ENCODE results near the gene TTC21A. TPM values are rescaled to one million over a fixed set of nuclear protein-coding genes. Genes with fewer than 3 reads are reported as not detected.

The TTC21A gene
- total and polyA plus RNA-seq, 2 experiments from 2014 or later: 1.8 to 2.0 TPM

GRCh38 chr3:39115870-39116269, 8.4 kb downstream of the TTC21A start:
- Histone ChIP-seq H4K20me1 (replicated peaks; ENCODE audit: insufficient read depth) (no peaks in the 10 kb centered on the region), H3K27me3 (ENCODE audit: insufficient read depth) (no peaks in the 10 kb centered on the region), H3K9me2 (ENCODE audit: insufficient read depth) (no peaks in the 10 kb centered on the region), H3K4me3 (no peak overlapping the region), H3K36me3 (ENCODE audit: insufficient read depth) (no peaks in the 10 kb centered on the region), H3K4me1 (ENCODE audit: insufficient read depth) (no peaks in the 10 kb centered on the region), H3F3A (replicated peaks; ENCODE audit: low read depth) (no peaks in the 10 kb centered on the region), H3K79me2 (replicated peaks; ENCODE audit: insufficient read depth) (no peaks in the 10 kb centered on the region), H2AFZ (no peak overlapping the region), H3K4me2 (no peak overlapping the region), H3K27ac (ENCODE audit: low read depth) (no peak overlapping the region)
- no peak overlapping the region for H3K27ac Mint-ChIP-seq
- no peaks in the 10 kb centered on the region for H3K36me3 Mint-ChIP-seq (ENCODE audit: low read depth)
- DNase-seq (ENCODE audit: low spot score) (no peak), ATAC-seq (no peak)
- no peaks in the 10 kb centered on the region for H3K27me3 Mint-ChIP-seq (ENCODE audit: insufficient read depth, low read depth, poor library complexity)
- H3K4me3 Mint-ChIP-seq: no peak overlapping the region
- no peaks in the 10 kb centered on the region; the same call in 2 of the 3 replicates for H3K9me3 Mint-ChIP-seq
- H3K4me1 Mint-ChIP-seq: no peaks in the 10 kb centered on the region; the same call in 2 of the 3 replicates
- TF ChIP-seq EZH2phosphoT487 (IDR thresholded peaks at IDR 0.05; ENCODE audit: unreplicated experiment): no peak
- no peak for TF ChIP-seq JUNB (IDR thresholded peaks at IDR 0.05; ENCODE audit: unreplicated experiment)
- TF ChIP-seq ZNF331 (CRISPR knock-in tag; IDR thresholded peaks at IDR 0.05; ENCODE audit: low read depth): no peak

- H3K9me2 ChIP-seq (ENCODE audit: insufficient read depth): no peaks in the 10 kb centered on the region
- H3K27ac ChIP-seq (ENCODE audit: low read depth): no peak overlapping the region
- no peaks in the 10 kb centered on the region for H3K79me2 ChIP-seq (replicated peaks; ENCODE audit: insufficient read depth)
- H2AFZ ChIP-seq: no peak overlapping the region
- ATAC-seq (no peak), DNase-seq (ENCODE audit: low spot score) (no peak)
- no peaks in the 10 kb centered on the region for H4K20me1 ChIP-seq (replicated peaks; ENCODE audit: insufficient read depth)
- no peaks in the 10 kb centered on the region; the same call in 2 of the 3 replicates for H3K36me3 Mint-ChIP-seq (ENCODE audit: low read depth)
- no peaks in the 10 kb centered on the region for H3F3A ChIP-seq (replicated peaks; ENCODE audit: low read depth)
- H3K4me3 Mint-ChIP-seq: no peak overlapping the region
- H3K9me3 Mint-ChIP-seq: no peaks in the 10 kb centered on the region
- no peak overlapping the region for H3K27ac Mint-ChIP-seq
- no peak for TF ChIP-seq ETS1 (IDR thresholded peaks at IDR 0.05)
- no peak for TF ChIP-seq CTCF (conservative IDR thresholded peaks at IDR 0.05; ENCODE audit: low read depth in 2 of 2)
- TF ChIP-seq NANOG (IDR thresholded peaks at IDR 0.05; ENCODE audit: borderline replicate concordance): no peak
- no peak for TF ChIP-seq ZNF462 (CRISPR knock-in tag; IDR thresholded peaks at IDR 0.05)
- TF ChIP-seq REST (IDR thresholded peaks at IDR 0.05; ENCODE audit: unreplicated experiment): no peak
- TF ChIP-seq EZH2phosphoT487 (IDR thresholded peaks at IDR 0.05; ENCODE audit: unreplicated experiment): no peak
- no peak for TF ChIP-seq ZNF331 (CRISPR knock-in tag; IDR thresholded peaks at IDR 0.05; ENCODE audit: low read depth)
- no peaks in the 10 kb centered on the region for H3K4me1 Mint-ChIP-seq
- H3K36me3 ChIP-seq (ENCODE audit: insufficient read depth): no peaks in the 10 kb centered on the region
- no peak overlapping the region for H3K4me3 ChIP-seq
- H3K4me2 ChIP-seq: no peak overlapping the region
- no peaks in the 10 kb centered on the region for H3K27me3 ChIP-seq (ENCODE audit: insufficient read depth)
- no peaks in the 10 kb centered on the region for H3K27me3 Mint-ChIP-seq (ENCODE audit: insufficient read depth, low read depth, poor library complexity)
- no peaks in the 10 kb centered on the region for H3K4me1 ChIP-seq (ENCODE audit: insufficient read depth)
Measured at GRCh38 chr3:39118079-39118478, 10.6 kb downstream of the TTC21A start.

Data from GM23338 (cell line).